ENCODE measurements around the gene RIMS4. TPM values are rescaled to one million over a fixed set of nuclear protein-coding genes. Genes with fewer than 3 reads are reported as not detected.

Gene RIMS4
- polyA plus RNA-seq, 4 donors, result 0.54 to 1.0 (median 0.79) TPM

- DNase-seq (ENCODE audit: low read depth in 4 of 4, low spot score in 2 of 4), result no peak
Observed at GRCh38 chr20:44705364-44706094, 104.8 kb downstream of the RIMS4 start.

GRCh38 chr20:44704551-44704971 is 105.8 kb downstream of the RIMS4 start:
- DNase-seq (ENCODE audit: low read depth in 4 of 4, low spot score in 2 of 4), result no peak

GRCh38 chr20:44703956-44704488 is 106.3 kb downstream of the RIMS4 start:
- no peak for DNase-seq (ENCODE audit: low read depth in 4 of 4, low spot score in 2 of 4)

- DNase-seq (ENCODE audit: low read depth in 4 of 4, low spot score in 2 of 4), result no peak
Observed at GRCh38 chr20:44703183-44703925, 107.0 kb downstream of the RIMS4 start.

- no peak for DNase-seq (ENCODE audit: low read depth in 4 of 4, low spot score in 2 of 4)
Observed at GRCh38 chr20:44702776-44703175, 107.6 kb downstream of the RIMS4 start.

GRCh38 chr20:44701858-44702256 is 108.5 kb downstream of the RIMS4 start:
- no peak for DNase-seq (ENCODE audit: low read depth in 4 of 4, low spot score in 2 of 4)

Other genes starting within 250 kb of the RIMS4 start
- gene PKIG, start 228.0 kb downstream of the RIMS4 start, polyA plus RNA-seq (ENCODE audit: insufficient read length in 4 of 4), result 10 to 100 TPM; 57.3 to 70.8 (median 63.0) TPM
- 1 to 10 TPM; 5.8 to 7.8 (median 7.4) TPM for gene ADA, start 158.8 kb downstream of the RIMS4 start, polyA plus RNA-seq (ENCODE audit: insufficient read length in 4 of 4)
- under 1 TPM in 3 of 4 donors, not detected in 1; 0.10 to 0.34 (median 0.19) TPM for gene CCN5, start 95.2 kb downstream of the RIMS4 start, polyA plus RNA-seq (ENCODE audit: insufficient read length in 4 of 4)
- under 1 TPM in 2 of 4 donors, not detected in 2; 0.11 to 0.19 TPM for gene KCNK15, start 64.7 kb downstream of the RIMS4 start, polyA plus RNA-seq (ENCODE audit: insufficient read length in 4 of 4)
- gene YWHAB, start 75.2 kb upstream of the RIMS4 start, polyA plus RNA-seq (ENCODE audit: insufficient read length in 4 of 4), result 100 to 1,000 TPM; 205 to 231 (median 216) TPM
- 100 to 1,000 TPM in 1 of 4 donors, 10 to 100 TPM in 3; 25.2 to 104 (median 49.4) TPM for gene PABPC1L, start 99.5 kb upstream of the RIMS4 start, polyA plus RNA-seq (ENCODE audit: insufficient read length in 4 of 4)
- gene TOMM34, start 149.9 kb upstream of the RIMS4 start, polyA plus RNA-seq (ENCODE audit: insufficient read length in 4 of 4), result 10 to 100 TPM; 37.3 to 43.7 (median 41.1) TPM
- gene STK4, start 156.0 kb upstream of the RIMS4 start, polyA plus RNA-seq (ENCODE audit: insufficient read length in 4 of 4), result 10 to 100 TPM; 15.5 to 21.1 (median 18.2) TPM